D341Med (cell line): ENCODE results near the gene ZNF611.
"Not testable (repeated sequence)": the region's sequence is repeated elsewhere in the genome, so short reads cannot be mapped to it uniquely, and the experiment has no call there.

Experiments used
- DNase-seq: peaks from one replicate; pipeline ENCODE4 v3.0.0; 2012; ENCODE audit warnings: low spot score

The ZNF611 gene

GRCh38 chr19:52681216-52681615, 53.6 kb downstream of the ZNF611 start:
- not testable (repeated sequence) for DNase-seq

GRCh38 chr19:52679598-52679997, 55.2 kb downstream of the ZNF611 start:
- DNase-seq: no peak

GRCh38 chr19:52675239-52675638, 59.6 kb downstream of the ZNF611 start:
- not testable (repeated sequence) for DNase-seq

- no peak for DNase-seq
These were observed 61.8 kb downstream of the ZNF611 start for GRCh38 chr19:52673014-52673413.

GRCh38 chr19:52670046-52670445, 64.8 kb downstream of the ZNF611 start:
- DNase-seq: no peak

GRCh38 chr19:52669586-52669985, 65.3 kb downstream of the ZNF611 start:
- no peak for DNase-seq

GRCh38 chr19:52667972-52668371, 66.9 kb downstream of the ZNF611 start:
- no peak for DNase-seq

- DNase-seq: no peak
These were observed 68.3 kb downstream of the ZNF611 start for GRCh38 chr19:52666506-52666905.

- DNase-seq: no peak
These were observed 69.3 kb downstream of the ZNF611 start for GRCh38 chr19:52665529-52665928.

- no peak for DNase-seq
These were observed 69.8 kb downstream of the ZNF611 start for GRCh38 chr19:52665027-52665426.

- DNase-seq: peak; percentile 38
These were observed 70.4 kb downstream of the ZNF611 start for GRCh38 chr19:52664461-52664860.

GRCh38 chr19:52662631-52663030, 72.2 kb downstream of the ZNF611 start:
- no peak for DNase-seq

- no peak for DNase-seq
These were observed 73.9 kb downstream of the ZNF611 start for GRCh38 chr19:52660981-52661380.

- DNase-seq: no peak
These were observed 75.8 kb downstream of the ZNF611 start for GRCh38 chr19:52659013-52659412.

- DNase-seq: no peak
These were observed 76.2 kb downstream of the ZNF611 start for GRCh38 chr19:52658595-52658994.

GRCh38 chr19:52653161-52653560, 81.7 kb downstream of the ZNF611 start:
- DNase-seq: no peak
